ENCODE measurements around the gene UIMC1. TPM values are rescaled to one million over a fixed set of nuclear protein-coding genes. Genes with fewer than 3 reads are reported as not detected.

UIMC1 gene
- total and polyA plus RNA-seq, 2 donors from 2014 or later = 16.2 to 37.9 TPM

GRCh38 chr5:177036443-177036842, 29.9 kb upstream of the UIMC1 start:
- no peak overlapping the region for H3K27ac ChIP-seq (ENCODE audit: low read depth in 2 of 2, low read length in 2 of 2)
- intact Hi-C loops (cut with DNase I) = no loop called here
- no peaks in the 10 kb centered on the region for H3K9me3 ChIP-seq (ENCODE audit: control insufficient read depth in 2 of 3, insufficient read depth in 1 of 3, low read length in 3 of 3)
- TF ChIP-seq CTCF (IDR thresholded peaks at IDR 0.05; ENCODE audit: borderline replicate concordance, extremely low read depth, insufficient read depth) = no peak
- H3K4me1 ChIP-seq (ENCODE audit: control insufficient read depth in 2 of 3, insufficient read depth in 2 of 3, low read depth in 1 of 3, low read length in 3 of 3) = peaks cover 0 to 2% (median 0%) of the 10 kb centered on the region in 3 donors
- FAIRE-seq = no peak
- peaks cover 2 to 6% (median 3%) of the 10 kb centered on the region in 3 donors for H3K36me3 ChIP-seq (ENCODE audit: control insufficient read depth in 2 of 3, insufficient read depth in 3 of 3, low read length in 3 of 3)
- no peaks in the 10 kb centered on the region for H3K27me3 ChIP-seq (ENCODE audit: control insufficient read depth, insufficient read depth, low read length)
- no peak overlapping the region for H3K9ac ChIP-seq (ENCODE audit: low read length in 3 of 3)
- H3K4me3 ChIP-seq (ENCODE audit: low read length in 3 of 3) = no peak overlapping the region
- no peak for DNase-seq

- H3K27ac ChIP-seq (ENCODE audit: low read depth in 2 of 2, low read length in 2 of 2) = no peak overlapping the region
- intact Hi-C loops (cut with DNase I) = no loop called here
- peak in 3 of 5 donors; percentile 13 to 74 (median 25) for DNase-seq
These were observed 29.4 kb upstream of the UIMC1 start for GRCh38 chr5:177035976-177036375.

GRCh38 chr5:177029498-177029897, 22.9 kb upstream of the UIMC1 start:
- H3K27ac ChIP-seq (ENCODE audit: low read depth in 2 of 2, low read length in 2 of 2) = no peak overlapping the region
- H3K4me1 ChIP-seq (ENCODE audit: control insufficient read depth in 2 of 3, insufficient read depth in 2 of 3, low read depth in 1 of 3, low read length in 3 of 3) = no peaks in the 10 kb centered on the region
- no peak overlapping the region for H3K9ac ChIP-seq (ENCODE audit: low read length in 3 of 3)
- H3K9me3 ChIP-seq (ENCODE audit: control insufficient read depth in 2 of 3, insufficient read depth in 1 of 3, low read length in 3 of 3) = peaks cover 0 to 3% (median 0%) of the 10 kb centered on the region in 3 donors
- FAIRE-seq (no peak), DNase-seq (no peak)
- intact Hi-C loops (cut with DNase I) = no loop called here
- peaks cover 0 to 3% (median 0%) of the 10 kb centered on the region in 3 donors for H3K36me3 ChIP-seq (ENCODE audit: control insufficient read depth in 2 of 3, insufficient read depth in 3 of 3, low read length in 3 of 3)
- H3K4me3 ChIP-seq (ENCODE audit: low read length in 3 of 3) = no peak overlapping the region
- H3K27me3 ChIP-seq (ENCODE audit: control insufficient read depth, insufficient read depth, low read length) = no peaks in the 10 kb centered on the region
- TF ChIP-seq CTCF (IDR thresholded peaks at IDR 0.05; ENCODE audit: borderline replicate concordance, extremely low read depth, insufficient read depth) = no peak

More at GRCh38 chr5:177035976-177036375, 29.4 kb upstream of the UIMC1 start:
- no peak for FAIRE-seq
- peaks cover 0 to 2% (median 2%) of the 10 kb centered on the region in 3 donors for H3K36me3 ChIP-seq (ENCODE audit: control insufficient read depth in 2 of 3, insufficient read depth in 3 of 3, low read length in 3 of 3)
- H3K9me3 ChIP-seq (ENCODE audit: control insufficient read depth in 2 of 3, insufficient read depth in 1 of 3, low read length in 3 of 3) = peaks cover 0 to 3% (median 0%) of the 10 kb centered on the region in 3 donors
- no peak for TF ChIP-seq CTCF (IDR thresholded peaks at IDR 0.05; ENCODE audit: borderline replicate concordance, extremely low read depth, insufficient read depth)
- H3K4me3 ChIP-seq (ENCODE audit: low read length in 3 of 3) = no peak overlapping the region
- peaks cover 0 to 2% (median 0%) of the 10 kb centered on the region in 3 donors for H3K4me1 ChIP-seq (ENCODE audit: control insufficient read depth in 2 of 3, insufficient read depth in 2 of 3, low read depth in 1 of 3, low read length in 3 of 3)
- H3K27me3 ChIP-seq (ENCODE audit: control insufficient read depth, insufficient read depth, low read length) = no peaks in the 10 kb centered on the region
- no peak overlapping the region for H3K9ac ChIP-seq (ENCODE audit: low read length in 3 of 3)

GRCh38 chr5:177027665-177028064, 21.1 kb upstream of the UIMC1 start:
- no peak overlapping the region for H3K9ac ChIP-seq (ENCODE audit: low read length in 3 of 3)
- TF ChIP-seq CTCF (IDR thresholded peaks at IDR 0.05; ENCODE audit: borderline replicate concordance, extremely low read depth, insufficient read depth) = no peak
- peaks cover 0 to 3% (median 0%) of the 10 kb centered on the region in 3 donors for H3K36me3 ChIP-seq (ENCODE audit: control insufficient read depth in 2 of 3, insufficient read depth in 3 of 3, low read length in 3 of 3)
- FAIRE-seq = no peak
- no peak for DNase-seq
- H3K4me3 ChIP-seq (ENCODE audit: low read length in 3 of 3) = no peak overlapping the region
- H3K27ac ChIP-seq (ENCODE audit: low read depth in 2 of 2, low read length in 2 of 2) = no peak overlapping the region
- intact Hi-C loops (cut with DNase I) = no loop called here
- peaks cover 0 to 3% (median 0%) of the 10 kb centered on the region in 3 donors for H3K9me3 ChIP-seq (ENCODE audit: control insufficient read depth in 2 of 3, insufficient read depth in 1 of 3, low read length in 3 of 3)
- peaks cover 0 to 7% (median 0%) of the 10 kb centered on the region in 3 donors for H3K4me1 ChIP-seq (ENCODE audit: control insufficient read depth in 2 of 3, insufficient read depth in 2 of 3, low read depth in 1 of 3, low read length in 3 of 3)
- no peaks in the 10 kb centered on the region for H3K27me3 ChIP-seq (ENCODE audit: control insufficient read depth, insufficient read depth, low read length)
